Transverse colon (tissue), 3 donors: ENCODE data around the gene PCNT.

Source experiments
- EP300 ChIP-seq: sonication (generic); formaldehyde crosslinking; IDR thresholded peaks from one replicate; pipeline ENCODE4 v1.6.1; 2017; ENCODE audit warnings: antibody characterized with exemption, low read depth
- POLR2A ChIP-seq: fragments of 450-650 bp; IDR thresholded peaks from one replicate; pipeline ENCODE4 v1.6.1; 2016; ENCODE audit warnings: antibody characterized with exemption, mild to moderate bottlenecking, moderate library complexity
- TF ChIP-seq, protein P1 (sequence below), 5 experiments: fragments of 200-600 bp in 3 of 5; fragments of 450-650 bp in 2 of 5; sonication (generic) in 3 of 5; IDR thresholded peaks; 1 replicate in 2 of 5; 2 replicates in 3 of 5; pipeline ENCODE4 v1.5.1; 2016 to 2017; ENCODE audit warnings: antibody characterized with exemption in 5 of 5, inconsistent platforms in 3 of 5, mild to moderate bottlenecking in 2 of 5, moderate library complexity in 1 of 5

DNA sequence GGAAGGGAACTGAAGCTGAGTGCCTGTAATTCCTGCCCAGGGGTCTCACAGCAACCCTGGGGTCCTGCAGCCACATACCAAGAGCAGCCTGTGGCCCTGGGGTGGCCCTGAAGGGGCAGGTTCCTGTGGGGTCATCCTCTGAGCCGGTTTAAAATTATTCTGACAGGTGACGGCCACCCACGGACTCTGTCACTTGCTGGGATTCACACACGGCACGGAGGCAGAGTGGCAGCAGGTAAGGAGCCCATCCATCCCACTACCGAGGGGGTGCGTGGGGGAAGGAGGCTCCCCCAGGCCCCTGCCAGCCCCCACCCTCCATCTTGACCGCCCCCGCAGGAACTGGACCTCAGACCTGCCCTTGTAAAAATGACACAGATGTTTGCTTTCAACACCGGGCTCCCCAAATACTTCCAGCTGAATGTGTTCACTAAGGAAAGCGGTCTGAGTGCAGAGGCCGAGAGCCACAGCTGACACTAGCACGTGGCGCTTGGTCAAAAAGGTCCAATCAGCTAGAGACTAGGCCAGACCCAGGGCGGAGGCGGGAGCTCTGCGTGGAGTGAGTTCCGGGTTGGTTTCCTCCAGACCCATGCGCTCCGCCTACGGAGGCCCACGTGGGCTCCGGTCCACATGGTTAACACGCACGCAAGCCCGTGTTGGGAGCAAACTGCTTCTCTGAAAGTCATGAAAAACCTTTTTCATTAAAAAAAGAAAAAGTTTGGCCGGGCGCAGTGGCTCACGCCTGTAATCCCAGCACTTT lies 27.8 kb upstream of the PCNT start:
- TF ChIP-seq EP300 (no peak), POLR2A (no peak)
- TF ChIP-seq, protein P1, sequence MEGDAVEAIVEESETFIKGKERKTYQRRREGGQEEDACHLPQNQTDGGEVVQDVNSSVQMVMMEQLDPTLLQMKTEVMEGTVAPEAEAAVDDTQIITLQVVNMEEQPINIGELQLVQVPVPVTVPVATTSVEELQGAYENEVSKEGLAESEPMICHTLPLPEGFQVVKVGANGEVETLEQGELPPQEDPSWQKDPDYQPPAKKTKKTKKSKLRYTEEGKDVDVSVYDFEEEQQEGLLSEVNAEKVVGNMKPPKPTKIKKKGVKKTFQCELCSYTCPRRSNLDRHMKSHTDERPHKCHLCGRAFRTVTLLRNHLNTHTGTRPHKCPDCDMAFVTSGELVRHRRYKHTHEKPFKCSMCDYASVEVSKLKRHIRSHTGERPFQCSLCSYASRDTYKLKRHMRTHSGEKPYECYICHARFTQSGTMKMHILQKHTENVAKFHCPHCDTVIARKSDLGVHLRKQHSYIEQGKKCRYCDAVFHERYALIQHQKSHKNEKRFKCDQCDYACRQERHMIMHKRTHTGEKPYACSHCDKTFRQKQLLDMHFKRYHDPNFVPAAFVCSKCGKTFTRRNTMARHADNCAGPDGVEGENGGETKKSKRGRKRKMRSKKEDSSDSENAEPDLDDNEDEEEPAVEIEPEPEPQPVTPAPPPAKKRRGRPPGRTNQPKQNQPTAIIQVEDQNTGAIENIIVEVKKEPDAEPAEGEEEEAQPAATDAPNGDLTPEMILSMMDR (IDR thresholded peaks at IDR 0.05), result no peak
